ENCODE data around the gene SDCCAG8.

Gene SDCCAG8

GRCh38 chr1:243508303-243508713 lies 252.5 kb downstream of the SDCCAG8 start:
- no peak overlapping the region for H3K4me3 Mint-ChIP-seq
- no peak overlapping the region for H3K27ac Mint-ChIP-seq
- no peaks in the 10 kb centered on the region for H3K4me1 Mint-ChIP-seq (ENCODE audit: low read depth)
- no peaks in the 10 kb centered on the region for H3K27me3 Mint-ChIP-seq (ENCODE audit: low read depth)
- H3K36me3 Mint-ChIP-seq (ENCODE audit: low read depth): peaks cover 5% of the 10 kb centered on the region
- no peaks in the 10 kb centered on the region for H3K9me3 Mint-ChIP-seq

- H3K27ac Mint-ChIP-seq: no peak overlapping the region
- H3K4me1 Mint-ChIP-seq (ENCODE audit: low read depth): no peaks in the 10 kb centered on the region
- no peaks in the 10 kb centered on the region for H3K27me3 Mint-ChIP-seq (ENCODE audit: low read depth)
- peaks cover 5% of the 10 kb centered on the region for H3K36me3 Mint-ChIP-seq (ENCODE audit: low read depth)
- no peak overlapping the region for H3K4me3 Mint-ChIP-seq
- no peaks in the 10 kb centered on the region for H3K9me3 Mint-ChIP-seq
Measured at GRCh38 chr1:243508943-243509342, 253.1 kb downstream of the SDCCAG8 start.

- no peaks in the 10 kb centered on the region for H3K27me3 Mint-ChIP-seq (ENCODE audit: low read depth)
- H3K4me1 Mint-ChIP-seq (ENCODE audit: low read depth): no peaks in the 10 kb centered on the region
- peaks cover 5% of the 10 kb centered on the region for H3K36me3 Mint-ChIP-seq (ENCODE audit: low read depth)
- H3K4me3 Mint-ChIP-seq: no peak overlapping the region
- no peak overlapping the region for H3K27ac Mint-ChIP-seq
- no peaks in the 10 kb centered on the region for H3K9me3 Mint-ChIP-seq
Measured at GRCh38 chr1:243510928-243511327, 255.1 kb downstream of the SDCCAG8 start.

GRCh38 chr1:243513726-243514491 lies 258.1 kb downstream of the SDCCAG8 start:
- Mint-ChIP-seq H3K36me3 (ENCODE audit: low read depth) (peaks cover 7% of the 10 kb centered on the region), H3K4me1 (ENCODE audit: low read depth) (no peaks in the 10 kb centered on the region), H3K27me3 (ENCODE audit: low read depth) (no peaks in the 10 kb centered on the region), H3K27ac (no peak overlapping the region), H3K9me3 (peaks cover 7% of the 10 kb centered on the region), H3K4me3 (no peak overlapping the region)

DNA sequence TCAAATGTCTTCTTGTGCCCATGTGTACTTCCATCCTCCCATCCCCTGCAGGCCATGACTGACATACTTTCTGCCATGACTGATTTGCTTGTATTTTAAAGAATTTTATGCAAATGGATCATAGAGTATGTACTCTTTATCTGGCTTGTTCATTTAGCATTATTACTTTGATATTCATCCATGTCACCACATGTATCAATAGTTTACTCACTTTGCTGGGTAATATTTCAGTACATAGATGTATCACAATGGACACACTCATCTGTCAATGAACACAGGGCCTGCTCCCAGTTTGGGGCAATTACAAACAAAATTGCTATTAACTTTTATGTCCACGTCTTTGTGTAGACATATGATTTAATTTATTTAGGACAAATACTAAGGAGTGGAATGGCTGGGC lies 259.1 kb downstream of the SDCCAG8 start:
- no peaks in the 10 kb centered on the region for H3K27me3 Mint-ChIP-seq (ENCODE audit: low read depth)
- H3K4me1 Mint-ChIP-seq (ENCODE audit: low read depth): no peaks in the 10 kb centered on the region
- peaks cover 7% of the 10 kb centered on the region for H3K9me3 Mint-ChIP-seq
- peaks cover 7% of the 10 kb centered on the region for H3K36me3 Mint-ChIP-seq (ENCODE audit: low read depth)
- H3K27ac Mint-ChIP-seq: no peak overlapping the region
- no peak overlapping the region for H3K4me3 Mint-ChIP-seq

DNA sequence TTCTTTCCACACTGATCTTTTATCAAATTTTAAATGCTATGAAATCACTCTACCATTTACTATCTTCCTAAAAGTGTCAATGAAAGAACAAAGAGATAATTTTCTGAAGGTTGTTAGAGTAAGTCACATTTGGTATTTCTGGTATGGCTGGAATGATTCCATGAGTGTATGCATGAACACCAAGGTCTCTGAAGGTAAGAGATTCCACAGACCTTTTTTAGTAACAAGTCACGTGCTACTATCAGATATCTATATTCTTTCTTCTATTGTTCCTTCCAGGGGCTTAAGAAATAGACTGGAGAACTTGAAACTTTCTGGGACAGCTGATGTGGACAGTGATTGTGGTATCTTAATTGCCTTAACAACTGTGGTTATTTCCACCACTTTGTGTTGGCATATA lies 265.0 kb downstream of the SDCCAG8 start:
- Mint-ChIP-seq H3K27me3 (ENCODE audit: low read depth) (no peaks in the 10 kb centered on the region), H3K27ac (no peak overlapping the region), H3K36me3 (ENCODE audit: low read depth) (peaks cover 2% of the 10 kb centered on the region), H3K4me1 (ENCODE audit: low read depth) (peaks cover 6% of the 10 kb centered on the region), H3K9me3 (peaks cover 7% of the 10 kb centered on the region), H3K4me3 (no peak overlapping the region)

GRCh38 chr1:243523766-243524165 lies 267.9 kb downstream of the SDCCAG8 start:
- H3K27ac Mint-ChIP-seq: no peak overlapping the region
- H3K27me3 Mint-ChIP-seq (ENCODE audit: low read depth): no peaks in the 10 kb centered on the region
- peaks cover 5% of the 10 kb centered on the region for H3K9me3 Mint-ChIP-seq
- no peak overlapping the region for H3K4me3 Mint-ChIP-seq
- H3K36me3 Mint-ChIP-seq (ENCODE audit: low read depth): peaks cover 5% of the 10 kb centered on the region
- H3K4me1 Mint-ChIP-seq (ENCODE audit: low read depth): peaks cover 6% of the 10 kb centered on the region

DNA sequence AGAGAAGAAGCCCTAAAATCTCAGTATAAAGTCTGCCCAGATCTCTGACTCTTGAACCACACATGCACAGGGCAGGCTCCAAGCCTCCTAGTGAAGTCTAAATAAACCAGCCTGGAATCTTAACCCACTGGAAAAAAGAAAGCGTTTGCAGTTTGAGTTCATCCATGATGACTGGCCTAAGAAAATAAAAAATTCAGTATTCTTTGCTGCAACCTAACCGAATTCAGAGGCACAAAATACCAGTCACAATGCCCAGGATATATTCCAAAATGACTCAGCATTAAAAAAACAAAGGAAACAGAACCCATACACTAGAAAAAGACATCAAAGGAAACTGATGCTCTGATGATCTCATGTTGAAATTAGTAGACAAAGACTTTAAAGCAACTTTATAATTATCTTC lies 269.2 kb downstream of the SDCCAG8 start:
- H3K36me3 Mint-ChIP-seq (ENCODE audit: low read depth): peaks cover 10% of the 10 kb centered on the region
- peaks cover 11% of the 10 kb centered on the region for H3K9me3 Mint-ChIP-seq
- no peak overlapping the region for H3K4me3 Mint-ChIP-seq
- peaks cover 6% of the 10 kb centered on the region for H3K4me1 Mint-ChIP-seq (ENCODE audit: low read depth)
- H3K27me3 Mint-ChIP-seq (ENCODE audit: low read depth): no peaks in the 10 kb centered on the region
- H3K27ac Mint-ChIP-seq: no peak overlapping the region

- H3K36me3 Mint-ChIP-seq (ENCODE audit: low read depth): peaks cover 12% of the 10 kb centered on the region
Measured at GRCh38 chr1:243526180-243526579, 270.3 kb downstream of the SDCCAG8 start.

DNA sequence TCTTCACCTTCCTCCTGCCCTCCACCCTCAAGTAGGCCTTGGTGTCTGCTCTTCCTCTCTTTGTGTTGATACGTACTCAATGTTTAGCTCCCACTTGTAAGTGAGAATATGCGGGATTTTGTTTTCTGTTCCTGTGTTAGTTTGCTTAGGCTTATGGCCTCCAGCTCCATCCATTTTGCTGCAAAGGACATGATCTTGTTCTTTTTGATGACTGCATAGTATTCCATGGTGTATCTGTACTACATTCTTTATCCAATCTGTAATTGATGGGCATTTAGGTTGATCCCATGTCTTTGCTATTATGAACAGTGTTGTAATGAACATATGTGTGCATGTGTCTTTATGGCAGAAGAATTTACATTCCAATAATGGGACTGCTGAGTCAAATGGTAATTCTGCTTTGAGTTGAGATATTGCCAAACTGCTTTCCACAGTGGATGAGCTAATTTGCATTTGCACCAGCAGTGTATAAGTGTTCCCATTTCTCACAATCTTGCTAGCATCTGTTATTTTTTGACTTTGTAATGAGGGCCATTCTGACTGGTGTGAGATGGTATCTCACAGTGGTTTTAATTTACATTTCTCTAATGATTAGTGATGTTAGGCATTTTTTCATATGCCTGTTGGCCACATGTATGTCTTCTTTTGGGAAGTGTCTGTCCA lies 272.7 kb downstream of the SDCCAG8 start:
- H3K36me3 Mint-ChIP-seq (ENCODE audit: low read depth): peaks cover 12% of the 10 kb centered on the region
- peaks cover 11% of the 10 kb centered on the region for H3K9me3 Mint-ChIP-seq
- no peak overlapping the region for H3K4me3 Mint-ChIP-seq
- no peak overlapping the region for H3K27ac Mint-ChIP-seq
- H3K4me1 Mint-ChIP-seq (ENCODE audit: low read depth): peaks cover 6% of the 10 kb centered on the region
- no peaks in the 10 kb centered on the region for H3K27me3 Mint-ChIP-seq (ENCODE audit: low read depth)

More at GRCh38 chr1:243526180-243526579, 270.3 kb downstream of the SDCCAG8 start:
- no peak overlapping the region for H3K4me3 Mint-ChIP-seq
- no peaks in the 10 kb centered on the region for H3K27me3 Mint-ChIP-seq (ENCODE audit: low read depth)
- peaks cover 11% of the 10 kb centered on the region for H3K9me3 Mint-ChIP-seq
- peaks cover 6% of the 10 kb centered on the region for H3K4me1 Mint-ChIP-seq (ENCODE audit: low read depth)
- H3K27ac Mint-ChIP-seq: no peak overlapping the region

- Mint-ChIP-seq H3K27me3 (ENCODE audit: low read depth) (no peaks in the 10 kb centered on the region), H3K36me3 (ENCODE audit: low read depth) (peaks cover 12% of the 10 kb centered on the region), H3K9me3 (peaks cover 11% of the 10 kb centered on the region), H3K4me1 (ENCODE audit: low read depth) (peaks cover 5% of the 10 kb centered on the region), H3K27ac (no peak overlapping the region), H3K4me3 (no peak overlapping the region)
Measured at GRCh38 chr1:243529512-243529911, 273.7 kb downstream of the SDCCAG8 start.

GRCh38 chr1:243535014-243535413 lies 279.2 kb downstream of the SDCCAG8 start:
- Mint-ChIP-seq H3K4me1 (ENCODE audit: low read depth) (no peaks in the 10 kb centered on the region), H3K27me3 (ENCODE audit: low read depth) (no peaks in the 10 kb centered on the region), H3K27ac (no peak overlapping the region), H3K4me3 (no peak overlapping the region), H3K36me3 (ENCODE audit: low read depth) (peaks cover 6% of the 10 kb centered on the region), H3K9me3 (peaks cover 7% of the 10 kb centered on the region)

- Mint-ChIP-seq H3K4me3 (no peak overlapping the region), H3K4me1 (ENCODE audit: low read depth) (no peaks in the 10 kb centered on the region), H3K9me3 (peaks cover 7% of the 10 kb centered on the region), H3K27ac (no peak overlapping the region), H3K36me3 (ENCODE audit: low read depth) (peaks cover 9% of the 10 kb centered on the region), H3K27me3 (ENCODE audit: low read depth) (no peaks in the 10 kb centered on the region)
Measured at GRCh38 chr1:243539636-243540035, 283.8 kb downstream of the SDCCAG8 start.

- Mint-ChIP-seq H3K27ac (no peak overlapping the region), H3K9me3 (no peaks in the 10 kb centered on the region), H3K36me3 (ENCODE audit: low read depth) (peaks cover 5% of the 10 kb centered on the region)
Measured at GRCh38 chr1:243542739-243543415, 287.0 kb downstream of the SDCCAG8 start.

GRCh38 chr1:243543501-243543900 lies 287.7 kb downstream of the SDCCAG8 start:
- no peaks in the 10 kb centered on the region for H3K4me1 Mint-ChIP-seq (ENCODE audit: low read depth)
- H3K4me3 Mint-ChIP-seq: no peak overlapping the region
- peaks cover 5% of the 10 kb centered on the region for H3K36me3 Mint-ChIP-seq (ENCODE audit: low read depth)
- no peak overlapping the region for H3K27ac Mint-ChIP-seq
- H3K9me3 Mint-ChIP-seq: no peaks in the 10 kb centered on the region
- no peaks in the 10 kb centered on the region for H3K27me3 Mint-ChIP-seq (ENCODE audit: low read depth)

More at GRCh38 chr1:243542739-243543415, 287.0 kb downstream of the SDCCAG8 start:
- H3K27me3 Mint-ChIP-seq (ENCODE audit: low read depth): no peaks in the 10 kb centered on the region
- H3K4me3 Mint-ChIP-seq: no peak overlapping the region
- no peaks in the 10 kb centered on the region for H3K4me1 Mint-ChIP-seq (ENCODE audit: low read depth)
